Caco-2 (cell line): ENCODE results near the gene NLRP6. TPM values are rescaled to one million over a fixed set of nuclear protein-coding genes. Genes with fewer than 3 reads are reported as not detected.

Experiments
- BruUV-seq: library from RNA; stranded (reverse); fragments of 400-500 nt; replicated peaks from 2 replicates; lab custom pipeline; 2021; lab: Mats Ljungman, UMichigan
- CTCF ChIA-PET: fragments of 300-600 bp; sonication (Branson Sonifier 250); formaldehyde crosslinking; loops from one replicate; lab custom pipeline; 2022; ENCODE audit warnings: antibody characterized with exemption; lab: Charles Lee
- POLR2A ChIA-PET: fragments of 300-600 bp; sonication (Branson Sonifier 250); formaldehyde crosslinking; loops from one replicate; lab custom pipeline; 2022; ENCODE audit warnings: antibody characterized with exemption; lab: Charles Lee
- DNase-seq, 2 experiments: peaks; one replicate each; pipeline versions ENCODE4 v3.0.0 to v3.0.0-alpha.2; 2020 to 2022
- H3K27me3 ChIP-seq: replicated peaks from 2 replicates; pipeline ENCODE4 v1.6.0; 2011; ENCODE audit warnings: low read length; ENCODE audit not compliant: control insufficient read depth, insufficient read depth
- H3K36me3 ChIP-seq: 2 replicates; pipeline ENCODE4 v1.5.1; 2011; ENCODE audit warnings: low read length; ENCODE audit not compliant: control insufficient read depth, insufficient read depth
- H3K4me1 ChIP-seq: fragments of 250-450 bp; sonication (Bioruptor Pico); 2 replicates; pipeline ENCODE4 v1.5.1; 2020; ENCODE audit warnings: mild to moderate bottlenecking
- H3K4me3 ChIP-seq: 2 replicates; pipeline ENCODE4 v1.5.1; 2011; ENCODE audit warnings: low read depth, mild to moderate bottlenecking, control low read depth, low read length
- H3K9me3 ChIP-seq: fragments of 250-450 bp; sonication (Bioruptor Pico); 2 replicates; pipeline ENCODE4 v1.5.1; 2020; ENCODE audit warnings: mild to moderate bottlenecking, moderate library complexity
- H3K27ac Mint-ChIP-seq: one replicate; pipeline ENCODE4 v1.8.0; 2022; ENCODE audit warnings: mixed read lengths; ENCODE audit not compliant: unreplicated experiment
- H3K27me3 Mint-ChIP-seq: one replicate; pipeline ENCODE4 v1.8.0; 2022; ENCODE audit warnings: mixed read lengths; ENCODE audit not compliant: insufficient read depth, unreplicated experiment
- H3K36me3 Mint-ChIP-seq: one replicate; pipeline ENCODE4 v1.8.0; 2022; ENCODE audit warnings: mild to moderate bottlenecking, mixed read lengths; ENCODE audit not compliant: insufficient read depth, unreplicated experiment
- H3K4me1 Mint-ChIP-seq: one replicate; pipeline ENCODE4 v1.8.0; 2022; ENCODE audit warnings: low read depth, mixed read lengths; ENCODE audit not compliant: unreplicated experiment
- H3K4me3 Mint-ChIP-seq: one replicate; pipeline ENCODE4 v1.8.0; 2022; ENCODE audit warnings: mild to moderate bottlenecking, moderate library complexity, mixed read lengths; ENCODE audit not compliant: unreplicated experiment
- H3K9me3 Mint-ChIP-seq: one replicate; pipeline ENCODE4 v1.8.0; 2022; ENCODE audit warnings: mixed read lengths; ENCODE audit not compliant: unreplicated experiment
- CTCF ChIP-seq, 2 experiments: fragments of 200-600 bp in 1 of 2; IDR thresholded peaks; 1 replicate in 1 of 2; 2 replicates in 1 of 2; pipeline versions ENCODE4 v1.5.1 to v1.8.0; 2011 to 2022; ENCODE audit warnings: antibody characterized with exemption in 1 of 2, control low read depth in 1 of 2, inconsistent platforms in 1 of 2, low read depth in 1 of 2, low read length in 1 of 2, mild to moderate bottlenecking in 1 of 2, moderate library complexity in 1 of 2; ENCODE audit not compliant: insufficient read depth in 1 of 2, severe bottlenecking in 1 of 2, unreplicated experiment in 1 of 2
- intact Hi-C: fragments of 100-400 bp; cut with micrococcal nuclease; formaldehyde crosslinking; loops from one replicate; pipeline ENCODE4 v1.10.0; 2022; ENCODE audit not compliant: unreplicated experiment
- total RNA-seq: library from RNA; stranded (reverse); gene quantifications from 2 replicates; pipeline ENCODE4 v1.2.3, GENCODE V29; 2022

Gene NLRP6
- total RNA-seq, 1 experiment from 2014 or later: not detected

DNA sequence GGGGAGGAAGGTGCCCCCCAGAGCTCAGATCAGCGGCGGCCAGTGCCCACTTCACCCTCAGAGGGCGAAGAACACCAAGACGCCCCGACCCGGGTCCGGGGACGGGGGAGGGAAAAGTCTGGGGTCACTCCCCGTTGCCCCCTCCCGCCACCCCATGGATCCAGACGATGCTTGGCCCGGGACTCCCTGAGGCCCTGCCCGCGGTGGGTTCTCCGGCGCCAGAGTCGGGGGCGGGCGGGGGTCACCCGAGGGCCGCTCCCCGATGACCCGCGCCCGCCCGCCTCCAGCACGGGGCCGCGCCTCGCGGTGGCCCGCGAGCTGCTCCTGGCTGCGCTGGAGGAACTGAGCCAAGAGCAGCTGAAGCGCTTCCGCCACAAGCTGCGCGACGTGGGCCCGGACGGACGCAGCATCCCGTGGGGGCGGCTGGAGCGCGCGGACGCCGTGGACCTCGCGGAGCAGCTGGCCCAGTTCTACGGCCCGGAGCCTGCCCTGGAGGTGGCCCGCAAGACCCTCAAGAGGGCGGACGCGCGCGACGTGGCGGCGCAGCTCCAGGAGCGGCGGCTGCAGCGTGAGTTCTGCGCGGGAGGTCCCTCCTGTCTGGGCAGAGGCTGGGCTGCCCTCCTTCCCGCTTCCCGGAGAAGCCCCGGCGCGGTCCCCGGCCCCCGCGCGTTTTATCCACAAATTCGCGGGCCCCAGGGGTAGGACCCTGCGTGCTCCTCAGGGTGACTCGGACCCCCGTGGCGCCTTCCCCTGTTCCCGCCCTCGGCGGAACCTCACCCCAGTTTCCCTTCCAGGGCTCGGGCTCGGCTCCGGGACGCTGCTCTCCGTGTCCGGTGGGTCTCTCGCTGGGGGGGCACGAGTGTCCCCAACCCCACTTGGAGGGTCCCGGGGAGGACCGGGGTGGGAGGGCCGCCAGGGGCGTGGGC is 1.1 kb downstream of the NLRP6 start:
- CTCF ChIA-PET: no interaction called here
- H3K27me3 ChIP-seq: peaks cover 5% of the 10 kb centered on the region
- no peaks in the 10 kb centered on the region for H3K36me3 ChIP-seq
- peaks cover 17% of the 10 kb centered on the region for H3K4me1 ChIP-seq
- peaks cover 26% of the 10 kb centered on the region for H3K27me3 Mint-ChIP-seq
- BruUV-seq: no TSS peak
- H3K36me3 Mint-ChIP-seq: peaks cover 5% of the 10 kb centered on the region
- no peaks in the 10 kb centered on the region for H3K9me3 Mint-ChIP-seq
- no peak for TF ChIP-seq CTCF (IDR thresholded peaks at IDR 0.05; ENCODE audit: insufficient read depth in 1 of 2, low read depth in 1 of 2, low read length in 1 of 2, severe bottlenecking in 1 of 2, unreplicated experiment in 1 of 2)
- no peaks in the 10 kb centered on the region for H3K4me1 Mint-ChIP-seq
- H3K4me3 ChIP-seq: peak overlapping the region; percentile 47
- intact Hi-C loops: no loop called here
- POLR2A ChIA-PET: interaction anchor here (0.6 kb wide), 1 partner anchor 76 kb away, joined by 6 read pairs; no protein-coding TSS in a partner anchor
- DNase-seq: no peak
- H3K9me3 ChIP-seq: no peaks in the 10 kb centered on the region
- H3K4me3 Mint-ChIP-seq: peak overlapping the region; percentile 67
- no peak overlapping the region for H3K27ac Mint-ChIP-seq

GRCh38 chr11:279966-280705 is 1.9 kb downstream of the NLRP6 start:
- peaks cover 5% of the 10 kb centered on the region for H3K27me3 ChIP-seq
- peak overlapping the region; percentile 47 for H3K4me3 ChIP-seq
- DNase-seq: peak; percentile 47 to 51
- H3K36me3 ChIP-seq: no peaks in the 10 kb centered on the region
- Mint-ChIP-seq H3K9me3 (no peaks in the 10 kb centered on the region), H3K27ac (no peak overlapping the region), H3K27me3 (peaks cover 26% of the 10 kb centered on the region), H3K36me3 (peaks cover 5% of the 10 kb centered on the region), H3K4me3 (peak overlapping the region; percentile 67), H3K4me1 (no peaks in the 10 kb centered on the region)
- H3K9me3 ChIP-seq: no peaks in the 10 kb centered on the region
- CTCF ChIA-PET: interaction anchor here (0.6 to 1.6 kb wide), 4 partner anchors 12 to 168 kb away, joined by 3 to 4 read pairs (median 3); no protein-coding TSS in a partner anchor
- BruUV-seq: no TSS peak
- peaks cover 17% of the 10 kb centered on the region for H3K4me1 ChIP-seq
- POLR2A ChIA-PET: no interaction called here
- intact Hi-C loops: no loop called here
- no peak for TF ChIP-seq CTCF (IDR thresholded peaks at IDR 0.05; ENCODE audit: insufficient read depth in 1 of 2, low read depth in 1 of 2, low read length in 1 of 2, severe bottlenecking in 1 of 2, unreplicated experiment in 1 of 2)
